ENCODE measurements around the gene PICALM. TPM values are rescaled to one million over a fixed set of nuclear protein-coding genes. Genes with fewer than 3 reads are reported as not detected.

The PICALM gene
- total and polyA plus RNA-seq, 4 donors: 56.8 to 454 (median 152) TPM

DNA sequence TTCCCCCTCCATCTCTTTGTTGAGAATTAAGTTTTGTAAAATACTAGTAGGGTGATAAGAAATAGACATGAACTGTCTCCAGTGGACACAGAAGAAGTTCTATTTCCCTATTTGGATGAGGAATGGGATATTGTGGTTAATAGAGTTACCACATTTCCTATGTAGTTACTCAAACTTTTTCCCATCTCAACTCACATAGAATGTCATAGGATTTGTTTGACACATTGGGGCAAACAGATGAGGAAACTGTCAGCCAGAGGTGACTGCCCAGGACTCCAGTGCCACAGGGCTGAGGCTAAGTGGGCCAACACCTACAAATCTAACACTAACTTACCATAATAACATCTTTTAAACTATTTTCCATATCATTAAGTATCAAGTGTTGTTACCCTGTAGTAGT lies 155.4 kb downstream of the PICALM start:
- no peak overlapping the region for H3K4me3 ChIP-seq
- ATAC-seq (ENCODE audit: insufficient read depth, low FRiP score): no peak

DNA sequence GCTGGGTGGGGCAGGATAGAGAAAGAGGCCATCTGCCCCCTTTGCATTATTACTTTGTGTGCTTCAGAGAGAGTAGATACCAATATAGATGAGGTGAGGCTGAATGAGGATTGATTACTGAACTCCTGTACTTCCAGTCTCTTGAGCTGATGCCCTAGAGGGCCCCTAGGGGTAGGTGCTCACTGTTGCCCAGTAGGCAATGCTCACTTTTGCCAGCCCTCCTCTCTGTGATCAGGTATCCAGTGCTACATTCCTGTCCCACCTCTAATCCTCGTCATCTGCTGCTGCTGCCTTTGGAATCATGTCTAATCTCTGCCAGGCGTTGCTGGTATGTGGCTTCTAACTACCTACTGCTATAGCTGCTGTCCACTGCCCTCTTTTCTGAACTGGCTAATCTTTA lies 156.5 kb downstream of the PICALM start:
- ATAC-seq (ENCODE audit: insufficient read depth, low FRiP score) (no peak), DNase-seq (no peak)
- H3K27ac ChIP-seq (ENCODE audit: low read depth in 1 of 2, low read length in 1 of 2): no peak overlapping the region
- H3K4me1 ChIP-seq (ENCODE audit: control insufficient read depth in 5 of 5, insufficient read depth in 5 of 5, low read length in 5 of 5): no peaks in the 10 kb centered on the region
- no peaks in the 10 kb centered on the region for H3K36me3 ChIP-seq (ENCODE audit: control insufficient read depth in 4 of 4, insufficient read depth in 4 of 4, low read length in 4 of 4)
- no peaks in the 10 kb centered on the region for H3K27me3 ChIP-seq (ENCODE audit: control insufficient read depth in 3 of 3, insufficient read depth in 3 of 3, low read length in 2 of 3)
- H3K9ac ChIP-seq (ENCODE audit: insufficient read depth in 1 of 2, low read length in 2 of 2): no peak overlapping the region
- TF ChIP-seq, protein P1, sequence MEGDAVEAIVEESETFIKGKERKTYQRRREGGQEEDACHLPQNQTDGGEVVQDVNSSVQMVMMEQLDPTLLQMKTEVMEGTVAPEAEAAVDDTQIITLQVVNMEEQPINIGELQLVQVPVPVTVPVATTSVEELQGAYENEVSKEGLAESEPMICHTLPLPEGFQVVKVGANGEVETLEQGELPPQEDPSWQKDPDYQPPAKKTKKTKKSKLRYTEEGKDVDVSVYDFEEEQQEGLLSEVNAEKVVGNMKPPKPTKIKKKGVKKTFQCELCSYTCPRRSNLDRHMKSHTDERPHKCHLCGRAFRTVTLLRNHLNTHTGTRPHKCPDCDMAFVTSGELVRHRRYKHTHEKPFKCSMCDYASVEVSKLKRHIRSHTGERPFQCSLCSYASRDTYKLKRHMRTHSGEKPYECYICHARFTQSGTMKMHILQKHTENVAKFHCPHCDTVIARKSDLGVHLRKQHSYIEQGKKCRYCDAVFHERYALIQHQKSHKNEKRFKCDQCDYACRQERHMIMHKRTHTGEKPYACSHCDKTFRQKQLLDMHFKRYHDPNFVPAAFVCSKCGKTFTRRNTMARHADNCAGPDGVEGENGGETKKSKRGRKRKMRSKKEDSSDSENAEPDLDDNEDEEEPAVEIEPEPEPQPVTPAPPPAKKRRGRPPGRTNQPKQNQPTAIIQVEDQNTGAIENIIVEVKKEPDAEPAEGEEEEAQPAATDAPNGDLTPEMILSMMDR (IDR thresholded peaks at IDR 0.05; ENCODE audit: control extremely low read depth, extremely low read depth): no peak
- WGBS, 2 donors: 84 to 94% methylated on average over 2 of the region's 2 CpGs
- H3K4me3 ChIP-seq: no peak overlapping the region
- peaks cover 0 to 3% (median 1%) of the 10 kb centered on the region in 4 donors for H3K9me3 ChIP-seq (ENCODE audit: control insufficient read depth in 4 of 4, insufficient read depth in 3 of 4, low read length in 3 of 4)

More for the DNA sequence above, 155.4 kb downstream of the PICALM start:
- no peak for DNase-seq
- Histone ChIP-seq H3K27ac (ENCODE audit: low read depth in 1 of 2, low read length in 1 of 2) (no peak overlapping the region), H3K36me3 (ENCODE audit: control insufficient read depth in 4 of 4, insufficient read depth in 4 of 4, low read length in 4 of 4) (no peaks in the 10 kb centered on the region), H3K9me3 (ENCODE audit: control insufficient read depth in 4 of 4, insufficient read depth in 3 of 4, low read length in 3 of 4) (peaks cover 0 to 3% (median 1%) of the 10 kb centered on the region in 4 donors), H3K4me1 (ENCODE audit: control insufficient read depth in 5 of 5, insufficient read depth in 5 of 5, low read length in 5 of 5) (no peaks in the 10 kb centered on the region), H3K27me3 (ENCODE audit: control insufficient read depth in 3 of 3, insufficient read depth in 3 of 3, low read length in 2 of 3) (no peaks in the 10 kb centered on the region), H3K9ac (ENCODE audit: insufficient read depth in 1 of 2, low read length in 2 of 2) (no peak overlapping the region)
- TF ChIP-seq, protein P1 (IDR thresholded peaks at IDR 0.05; ENCODE audit: control extremely low read depth, extremely low read depth): no peak

Other genes starting within 250 kb of the PICALM start
- gene CCDC83, start 213.7 kb downstream of the PICALM start, total RNA-seq: not detected
- gene CCDC83, start 213.7 kb downstream of the PICALM start, polyA plus RNA-seq: not detected
- 10 to 100 TPM; 14.1 to 40.2 TPM for gene EED, start 175.7 kb upstream of the PICALM start, total RNA-seq
- 10 to 100 TPM; 11.1 to 18.9 TPM for gene EED, start 175.7 kb upstream of the PICALM start, polyA plus RNA-seq
- 10 to 100 TPM; 27.0 to 29.6 TPM for gene HIKESHI, start 233.2 kb upstream of the PICALM start, total RNA-seq
- gene HIKESHI, start 233.2 kb upstream of the PICALM start, polyA plus RNA-seq: 10 to 100 TPM; 35.6 to 37.1 TPM

Data from lung (tissue), 12 donors.